Peyer's patch (tissue), 4 donors: ENCODE data around the gene KCNJ10. TPM values are rescaled to one million over a fixed set of nuclear protein-coding genes. Genes with fewer than 3 reads are reported as not detected.
A peak's percentile ranks its signal among the peaks of the same experiment; 100 is the strongest.

ENCODE experiments used
- DNase-seq, 3 donors: peaks; one replicate each; pipeline ENCODE4 v3.0.0-alpha.2; 2017 to 2019
- H3K27ac ChIP-seq, 4 donors: fragments of 200-600 bp; sonication (generic); one replicate each; pipeline ENCODE4 v1.5.1; 2016 to 2019
- H3K27me3 ChIP-seq, 2 donors: fragments of 200-600 bp; sonication (generic); one replicate each; pipeline ENCODE4 v1.5.1; 2019
- H3K36me3 ChIP-seq, 3 donors: fragments of 200-600 bp; sonication (generic); one replicate each; pipeline ENCODE4 v1.5.1; 2016 to 2019
- H3K4me1 ChIP-seq, 4 donors: fragments of 200-600 bp; sonication (generic); one replicate each; pipeline ENCODE4 v1.5.1; 2016 to 2019
- H3K4me3 ChIP-seq, 4 donors: fragments of 200-600 bp; sonication (generic); 1 replicate in 3 of 4; 2 replicates in 1 of 4; pipeline ENCODE4 v1.5.1; 2016 to 2019; ENCODE audit warnings: mild to moderate bottlenecking in 1 of 4
- H3K9me3 ChIP-seq, 4 donors: fragments of 200-600 bp; sonication (generic); one replicate each; pipeline ENCODE4 v1.5.1; 2016 to 2019; ENCODE audit warnings: mild to moderate bottlenecking in 1 of 4
- CTCF ChIP-seq, 6 experiments: fragments of 450-650 bp in 4 of 6; fragments of 200-600 bp in 2 of 6; sonication (generic) in 1 of 6; IDR thresholded peaks; one replicate each; pipeline ENCODE4 v1.5.1; 2017 to 2019; ENCODE audit warnings: antibody characterized with exemption in 6 of 6, mild to moderate bottlenecking in 3 of 6, moderate library complexity in 1 of 6
- POLR2A ChIP-seq, 2 donors: fragments of 450-650 bp; IDR thresholded peaks; one replicate each; pipeline ENCODE4 v1.5.1; 2017; ENCODE audit warnings: antibody characterized with exemption in 2 of 2, mild to moderate bottlenecking in 2 of 2, moderate library complexity in 2 of 2
- total RNA-seq, 4 donors: library from RNA; depleted of rRNA; stranded (reverse); fragments of >200 nt; gene quantifications; one replicate each; pipeline ENCODE4 v1.1.0, GENCODE V29; 2016

The KCNJ10 gene
- total RNA-seq, 4 donors from 2014 or later, result not detected

GRCh38 chr1:160007577-160008200 lies 62.3 kb downstream of the KCNJ10 start:
- H3K27ac ChIP-seq, result no peak overlapping the region
- no peak overlapping the region for H3K4me3 ChIP-seq
- no peaks in the 10 kb centered on the region for H3K9me3 ChIP-seq
- H3K27me3 ChIP-seq, result no peaks in the 10 kb centered on the region
- TF ChIP-seq CTCF (IDR thresholded peaks at IDR 0.05), result peak; percentile 69 to 92 (median 88)
- no peak for TF ChIP-seq POLR2A (IDR thresholded peaks at IDR 0.05)
- DNase-seq, result no peak
- H3K4me1 ChIP-seq, result peaks cover 0 to 9% (median 0%) of the 10 kb centered on the region in 4 donors
- H3K36me3 ChIP-seq, result no peaks in the 10 kb centered on the region

- Histone ChIP-seq H3K4me3 (no peak overlapping the region), H3K36me3 (no peaks in the 10 kb centered on the region), H3K9me3 (no peaks in the 10 kb centered on the region), H3K4me1 (peaks cover 0 to 9% (median 0%) of the 10 kb centered on the region in 4 donors), H3K27ac (no peak overlapping the region), H3K27me3 (no peaks in the 10 kb centered on the region)
- TF ChIP-seq CTCF (IDR thresholded peaks at IDR 0.05), result peak; percentile 65 to 86 (median 84)
- peak in 1 of 2 donors; percentile 12 for TF ChIP-seq POLR2A (IDR thresholded peaks at IDR 0.05)
- DNase-seq, result peak; percentile 73 to 92 (median 85)
These were observed 63.5 kb downstream of the KCNJ10 start for GRCh38 chr1:160006312-160006940.

- DNase-seq, result peak in 1 of 3 donors; percentile 53
- Histone ChIP-seq H3K4me3 (no peak overlapping the region), H3K36me3 (no peaks in the 10 kb centered on the region), H3K4me1 (peaks cover 0 to 9% (median 0%) of the 10 kb centered on the region in 4 donors), H3K27me3 (no peaks in the 10 kb centered on the region), H3K9me3 (no peaks in the 10 kb centered on the region), H3K27ac (peak overlapping the region in 2 of 4 donors; percentile 6 to 77)
- TF ChIP-seq CTCF (IDR thresholded peaks at IDR 0.05) (no peak), POLR2A (IDR thresholded peaks at IDR 0.05) (no peak)
These were observed 64.9 kb downstream of the KCNJ10 start for GRCh38 chr1:160005070-160005469.

GRCh38 chr1:160004425-160004824 lies 65.5 kb downstream of the KCNJ10 start:
- Histone ChIP-seq H3K9me3 (no peaks in the 10 kb centered on the region), H3K4me1 (peaks cover 0 to 9% (median 0%) of the 10 kb centered on the region in 4 donors), H3K27ac (peak overlapping the region in 2 of 4 donors; percentile 41 to 77), H3K27me3 (peaks cover 0 to 5% of the 10 kb centered on the region in 2 donors), H3K36me3 (no peaks in the 10 kb centered on the region), H3K4me3 (no peak overlapping the region)
- peak in 1 of 3 donors; percentile 51 for DNase-seq
- no peak for TF ChIP-seq POLR2A (IDR thresholded peaks at IDR 0.05)
- no peak for TF ChIP-seq CTCF (IDR thresholded peaks at IDR 0.05)

GRCh38 chr1:160004001-160004400 lies 66.0 kb downstream of the KCNJ10 start:
- Histone ChIP-seq H3K4me1 (peaks cover 0 to 9% (median 0%) of the 10 kb centered on the region in 4 donors), H3K36me3 (no peaks in the 10 kb centered on the region), H3K4me3 (no peak overlapping the region), H3K27me3 (peaks cover 0 to 5% of the 10 kb centered on the region in 2 donors), H3K27ac (peak overlapping the region in 2 of 4 donors; percentile 41 to 50), H3K9me3 (no peaks in the 10 kb centered on the region)
- no peak for DNase-seq
- TF ChIP-seq CTCF (IDR thresholded peaks at IDR 0.05) (no peak), POLR2A (IDR thresholded peaks at IDR 0.05) (no peak)
